ENCODE measurements around the gene ELL3.
"Not testable (repeated sequence)": the region's sequence is repeated elsewhere in the genome, so short reads cannot be mapped to it uniquely, and the experiment has no call there.

Gene ELL3

GRCh38 chr15:43776718-43777266, at the start of gene ELL3:
ELL3 (minus strand) TSS chr15:43776966; CDS start chr15:43776901, 65 bp downstream.
- DNase-seq: peak; percentile 79 to 81

GRCh38 chr15:43826029-43826507, 49.3 kb upstream of the ELL3 start:
- DNase-seq: no peak

- DNase-seq: peak; percentile 13 to 15
Measured at GRCh38 chr15:43825305-43825704, 48.5 kb upstream of the ELL3 start.

- peak; percentile 89 to 93 for DNase-seq
Measured at GRCh38 chr15:43824302-43825246, 47.8 kb upstream of the ELL3 start, which contains the start of gene MFAP1. MFAP1 (minus strand) TSS chr15:43824690; CDS start chr15:43824569, 121 bp downstream.

- DNase-seq: no peak
Measured at GRCh38 chr15:43821505-43821904, 44.7 kb upstream of the ELL3 start.

- not testable (repeated sequence) for DNase-seq
Measured at GRCh38 chr15:43815064-43815463, 38.3 kb upstream of the ELL3 start.

- no peak for DNase-seq
Measured at GRCh38 chr15:43808960-43809678, 32.4 kb upstream of the ELL3 start.

- DNase-seq: no peak
Measured at GRCh38 chr15:43808435-43808950, 31.7 kb upstream of the ELL3 start.

- DNase-seq: not testable (repeated sequence)
Measured at GRCh38 chr15:43802676-43803075, 25.9 kb upstream of the ELL3 start.

GRCh38 chr15:43800286-43801141, 23.7 kb upstream of the ELL3 start, which contains the start of gene HYPK:
HYPK (plus strand) TSS chr15:43800599; CDS start chr15:43800623, 24 bp downstream.
- peak; percentile 91 to 93 for DNase-seq

- no peak for DNase-seq
Measured at GRCh38 chr15:43799945-43800285, 23.1 kb upstream of the ELL3 start, which contains the start of gene SERINC4. SERINC4 (minus strand) TSS chr15:43800220; CDS start chr15:43799986, 234 bp downstream.

- no peak for DNase-seq
Measured at GRCh38 chr15:43799209-43799944, 22.6 kb upstream of the ELL3 start.

- DNase-seq: no peak
Measured at GRCh38 chr15:43796566-43796965, 19.8 kb upstream of the ELL3 start.

- DNase-seq: no peak
Measured at GRCh38 chr15:43795997-43796396, 19.2 kb upstream of the ELL3 start.

GRCh38 chr15:43795197-43795596, 18.4 kb upstream of the ELL3 start:
- DNase-seq: no peak

- DNase-seq: no peak
Measured at GRCh38 chr15:43794269-43795037, 17.7 kb upstream of the ELL3 start.

- no peak for DNase-seq
Measured at GRCh38 chr15:43793647-43794046, 16.9 kb upstream of the ELL3 start.

GRCh38 chr15:43792761-43793476, 16.2 kb upstream of the ELL3 start:
- peak; percentile 38 to 49 for DNase-seq

GRCh38 chr15:43791993-43792760, 15.4 kb upstream of the ELL3 start, which contains the start of gene SERF2:
SERF2 (plus strand) TSS chr15:43792320; CDS start chr15:43792377, 57 bp downstream.
- DNase-seq: peak; percentile 100
